ENCODE data around the gene ISG15. TPM values are rescaled to one million over a fixed set of nuclear protein-coding genes. Genes with fewer than 3 reads are reported as not detected.
A peak's percentile ranks its signal among the peaks of the same experiment; 100 is the strongest.

Gene ISG15
- 109 TPM in 2 replicates for total RNA-seq

- peak; percentile 91 to 96 for DNase-seq (ENCODE audit: low read depth in 2 of 2)
These were observed at the start of gene ISG15 for GRCh38 chr1:1013105-1013921. TSS of gene ISG15 (plus strand) at chr1:1013497. CDS start at chr1:1013574, 77 bp downstream.

GRCh38 chr1:963746-964525, 49.4 kb upstream of the ISG15 start:
- DNase-seq (ENCODE audit: low read depth in 2 of 2): no peak

- DNase-seq (ENCODE audit: low read depth in 2 of 2): no peak
These were observed 48.4 kb upstream of the ISG15 start for GRCh38 chr1:964691-965525.

- no peak for DNase-seq (ENCODE audit: low read depth in 2 of 2)
These were observed 47.7 kb upstream of the ISG15 start for GRCh38 chr1:965526-966134.

- peak in 1 of 2 donors; percentile 56 for DNase-seq (ENCODE audit: low read depth in 2 of 2)
These were observed 47.1 kb upstream of the ISG15 start, which contains the start of gene PLEKHN1 for GRCh38 chr1:966135-966703. TSS of gene PLEKHN1 (plus strand) at chr1:966482. CDS start at chr1:966532, 50 bp downstream.

- peak; percentile 51 to 54 for DNase-seq (ENCODE audit: low read depth in 2 of 2)
These were observed 46.5 kb upstream of the ISG15 start for GRCh38 chr1:966704-967300.

- DNase-seq (ENCODE audit: low read depth in 2 of 2): no peak
These were observed 45.6 kb upstream of the ISG15 start for GRCh38 chr1:967466-968343.

GRCh38 chr1:969260-969855, 43.9 kb upstream of the ISG15 start:
- DNase-seq (ENCODE audit: low read depth in 2 of 2): no peak

GRCh38 chr1:970242-970972, 42.9 kb upstream of the ISG15 start:
- no peak for DNase-seq (ENCODE audit: low read depth in 2 of 2)

- no peak for DNase-seq (ENCODE audit: low read depth in 2 of 2)
These were observed 42.1 kb upstream of the ISG15 start for GRCh38 chr1:970973-971730.

GRCh38 chr1:971751-972506, 41.4 kb upstream of the ISG15 start:
- no peak for DNase-seq (ENCODE audit: low read depth in 2 of 2)

GRCh38 chr1:972726-973458, 40.4 kb upstream of the ISG15 start:
- no peak for DNase-seq (ENCODE audit: low read depth in 2 of 2)

GRCh38 chr1:973459-974292, 39.6 kb upstream of the ISG15 start:
- DNase-seq (ENCODE audit: low read depth in 2 of 2): no peak

- DNase-seq (ENCODE audit: low read depth in 2 of 2): no peak
These were observed 39.0 kb upstream of the ISG15 start for GRCh38 chr1:974293-974640.

- DNase-seq (ENCODE audit: low read depth in 2 of 2): no peak
These were observed 38.5 kb upstream of the ISG15 start for GRCh38 chr1:974687-975328.

All from lung microvascular endothelial cell (primary cell).